ENCODE measurements around the gene TBC1D22A.
A peak's percentile ranks its signal among the peaks of the same experiment; 100 is the strongest.

Gene TBC1D22A

GRCh38 chr22:46934746-46935491 is 172.5 kb downstream of the TBC1D22A start:
- DNase-seq (ENCODE audit: low spot score): peak; percentile 88

- peak; percentile 27 for DNase-seq (ENCODE audit: low spot score)
These were observed 173.3 kb downstream of the TBC1D22A start for GRCh38 chr22:46935506-46936377.

GRCh38 chr22:46936378-46936903 is 174.0 kb downstream of the TBC1D22A start:
- DNase-seq (ENCODE audit: low spot score): peak; percentile 52

- peak; percentile 29 for DNase-seq (ENCODE audit: low spot score)
These were observed 174.7 kb downstream of the TBC1D22A start for GRCh38 chr22:46937185-46937584.

- no peak for DNase-seq (ENCODE audit: low spot score)
These were observed 175.5 kb downstream of the TBC1D22A start for GRCh38 chr22:46937939-46938338.

GRCh38 chr22:46941968-46942798 is 179.7 kb downstream of the TBC1D22A start:
- no peak for DNase-seq (ENCODE audit: low spot score)

GRCh38 chr22:46942799-46943785 is 180.6 kb downstream of the TBC1D22A start:
- no peak for DNase-seq (ENCODE audit: low spot score)

GRCh38 chr22:46945481-46945880 is 183.0 kb downstream of the TBC1D22A start:
- DNase-seq (ENCODE audit: low spot score): no peak

- DNase-seq (ENCODE audit: low spot score): no peak
These were observed 184.0 kb downstream of the TBC1D22A start for GRCh38 chr22:46946383-46946962.

GRCh38 chr22:46947516-46948257 is 185.2 kb downstream of the TBC1D22A start:
- no peak for DNase-seq (ENCODE audit: low spot score)

GRCh38 chr22:46948411-46949144 is 186.1 kb downstream of the TBC1D22A start:
- DNase-seq (ENCODE audit: low spot score): no peak

GRCh38 chr22:46951350-46951749 is 188.9 kb downstream of the TBC1D22A start:
- no peak for DNase-seq (ENCODE audit: low spot score)

- no peak for DNase-seq (ENCODE audit: low spot score)
These were observed 189.5 kb downstream of the TBC1D22A start for GRCh38 chr22:46951973-46952372.

- no peak for DNase-seq (ENCODE audit: low spot score)
These were observed 191.7 kb downstream of the TBC1D22A start for GRCh38 chr22:46953968-46954765.

GRCh38 chr22:46954781-46955180 is 192.3 kb downstream of the TBC1D22A start:
- no peak for DNase-seq (ENCODE audit: low spot score)

- DNase-seq (ENCODE audit: low spot score): no peak
These were observed 194.2 kb downstream of the TBC1D22A start for GRCh38 chr22:46956498-46957215.

GRCh38 chr22:46957521-46957920 is 195.1 kb downstream of the TBC1D22A start:
- DNase-seq (ENCODE audit: low spot score): no peak
